HG03196 (cell line): ENCODE results near the gene RNU5B-1.
A peak's percentile ranks its signal among the peaks of the same experiment; 100 is the strongest.

Experiments
- ATAC-seq: cut with Tn5 transposase; IDR thresholded peaks from one replicate; pipeline ENCODE4 v1.9.1; 2021; ENCODE audit not compliant: unreplicated experiment

RNU5B-1 gene

GRCh38 chr15:65287520-65287855, 17.0 kb upstream of the RNU5B-1 start:
- no peak for ATAC-seq

- ATAC-seq, result no peak
These were observed 15.1 kb upstream of the RNU5B-1 start for GRCh38 chr15:65289261-65289854.

GRCh38 chr15:65290228-65290627, 14.2 kb upstream of the RNU5B-1 start:
- no peak for ATAC-seq

GRCh38 chr15:65292938-65293518, 11.4 kb upstream of the RNU5B-1 start:
- no peak for ATAC-seq

- ATAC-seq, result no peak
These were observed 5.7 kb upstream of the RNU5B-1 start for GRCh38 chr15:65298731-65299130.

GRCh38 chr15:65300924-65301441, 3.5 kb upstream of the RNU5B-1 start:
- no peak for ATAC-seq

- ATAC-seq, result no peak
These were observed 2.4 kb upstream of the RNU5B-1 start for GRCh38 chr15:65302061-65302460.

GRCh38 chr15:65303687-65304380, 643 bp upstream of the RNU5B-1 start:
- ATAC-seq, result peak; percentile 6

- peak; percentile 32 for ATAC-seq
These were observed 777 bp downstream of the RNU5B-1 start for GRCh38 chr15:65305150-65305758.

GRCh38 chr15:65305776-65306175, 1.3 kb downstream of the RNU5B-1 start:
- no peak for ATAC-seq

GRCh38 chr15:65306551-65306950, 2.1 kb downstream of the RNU5B-1 start:
- ATAC-seq, result no peak

GRCh38 chr15:65307978-65308377, 3.5 kb downstream of the RNU5B-1 start:
- ATAC-seq, result no peak

- ATAC-seq, result no peak
These were observed 5.5 kb downstream of the RNU5B-1 start for GRCh38 chr15:65309882-65310418.

GRCh38 chr15:65310431-65311137, 6.1 kb downstream of the RNU5B-1 start:
- ATAC-seq, result no peak

GRCh38 chr15:65311760-65312159, 7.3 kb downstream of the RNU5B-1 start:
- no peak for ATAC-seq

- no peak for ATAC-seq
These were observed 8.0 kb downstream of the RNU5B-1 start for GRCh38 chr15:65312400-65312916.

GRCh38 chr15:65318870-65319356, 14.4 kb downstream of the RNU5B-1 start:
- peak; percentile 74 for ATAC-seq

- no peak for ATAC-seq
These were observed 18.6 kb downstream of the RNU5B-1 start for GRCh38 chr15:65323071-65323511.

- no peak for ATAC-seq
These were observed 21.6 kb downstream of the RNU5B-1 start for GRCh38 chr15:65326117-65326526.

GRCh38 chr15:65326818-65327217, 22.3 kb downstream of the RNU5B-1 start:
- no peak for ATAC-seq
